Nephron progenitor cell (in vitro differentiated cells): ENCODE data around the gene ENG.
A peak's percentile ranks its signal among the peaks of the same experiment; 100 is the strongest.

Source experiments
- DNase-seq: peaks from one replicate; pipeline ENCODE4 v3.0.0; 2021
- H3K27ac Mint-ChIP-seq: 2 replicates; pipeline ENCODE4 v1.8.0; 2021; ENCODE audit warnings: mild to moderate bottlenecking, moderate library complexity, mixed read lengths
- H3K27me3 Mint-ChIP-seq: 2 replicates; pipeline ENCODE4 v1.8.0; 2021; ENCODE audit warnings: mild to moderate bottlenecking, low read depth, mixed read lengths; ENCODE audit not compliant: poor library complexity
- H3K36me3 Mint-ChIP-seq: 2 replicates; pipeline ENCODE4 v1.8.0; 2021; ENCODE audit warnings: low read depth, mixed read lengths
- H3K4me1 Mint-ChIP-seq: 2 replicates; pipeline ENCODE4 v1.8.0; 2021; ENCODE audit warnings: mixed read lengths
- H3K4me3 Mint-ChIP-seq: 2 replicates; pipeline ENCODE4 v1.8.0; 2021; ENCODE audit warnings: mild to moderate bottlenecking, moderate library complexity, mixed read lengths
- H3K9me3 Mint-ChIP-seq: 2 replicates; pipeline ENCODE4 v1.8.0; 2021; ENCODE audit warnings: mild to moderate bottlenecking, moderate library complexity, mixed read lengths
- TF ChIP-seq, protein P1 (sequence below): fragments of 200-600 bp; sonication (generic); IDR thresholded peaks from 2 replicates; pipeline ENCODE4 v1.5.0; 2021; ENCODE audit warnings: antibody characterized with exemption

The ENG gene

DNA sequence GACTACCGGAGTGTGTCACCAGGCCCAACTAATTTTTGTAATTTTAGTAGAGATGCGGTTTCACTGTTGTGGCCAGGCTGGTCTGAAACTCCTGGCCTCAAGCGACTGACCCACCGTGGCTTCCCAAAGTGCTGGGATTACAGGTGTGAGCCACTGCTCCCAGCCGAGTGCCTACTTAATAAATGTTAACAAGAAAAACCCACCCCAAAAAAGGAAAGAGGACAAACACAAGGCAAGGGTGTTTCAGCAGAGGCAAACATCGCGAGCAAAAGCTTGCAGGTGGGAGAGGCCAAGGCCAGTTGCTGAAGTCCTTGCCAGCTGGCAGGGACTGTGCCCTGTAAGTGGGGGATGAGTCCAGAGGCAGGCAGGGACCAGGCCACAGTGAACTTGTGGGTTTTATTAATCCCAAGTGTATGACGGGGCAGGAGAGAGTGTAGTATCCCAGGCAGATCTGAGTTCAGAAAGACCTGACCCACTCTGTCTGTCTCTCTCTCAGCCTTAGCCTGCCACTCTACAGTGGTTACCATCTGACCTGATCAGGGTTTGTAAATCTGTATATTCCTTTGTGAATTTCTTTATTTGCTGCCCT is 58.1 kb downstream of the ENG start:
- DNase-seq = no peak
- H3K27me3 Mint-ChIP-seq = peaks cover 11% of the 10 kb centered on the region
- peaks cover 11% of the 10 kb centered on the region for H3K4me1 Mint-ChIP-seq
- H3K36me3 Mint-ChIP-seq = peaks cover 4% of the 10 kb centered on the region
- H3K27ac Mint-ChIP-seq = peak overlapping the region; percentile 64
- no peaks in the 10 kb centered on the region for H3K9me3 Mint-ChIP-seq
- TF ChIP-seq, protein P1, sequence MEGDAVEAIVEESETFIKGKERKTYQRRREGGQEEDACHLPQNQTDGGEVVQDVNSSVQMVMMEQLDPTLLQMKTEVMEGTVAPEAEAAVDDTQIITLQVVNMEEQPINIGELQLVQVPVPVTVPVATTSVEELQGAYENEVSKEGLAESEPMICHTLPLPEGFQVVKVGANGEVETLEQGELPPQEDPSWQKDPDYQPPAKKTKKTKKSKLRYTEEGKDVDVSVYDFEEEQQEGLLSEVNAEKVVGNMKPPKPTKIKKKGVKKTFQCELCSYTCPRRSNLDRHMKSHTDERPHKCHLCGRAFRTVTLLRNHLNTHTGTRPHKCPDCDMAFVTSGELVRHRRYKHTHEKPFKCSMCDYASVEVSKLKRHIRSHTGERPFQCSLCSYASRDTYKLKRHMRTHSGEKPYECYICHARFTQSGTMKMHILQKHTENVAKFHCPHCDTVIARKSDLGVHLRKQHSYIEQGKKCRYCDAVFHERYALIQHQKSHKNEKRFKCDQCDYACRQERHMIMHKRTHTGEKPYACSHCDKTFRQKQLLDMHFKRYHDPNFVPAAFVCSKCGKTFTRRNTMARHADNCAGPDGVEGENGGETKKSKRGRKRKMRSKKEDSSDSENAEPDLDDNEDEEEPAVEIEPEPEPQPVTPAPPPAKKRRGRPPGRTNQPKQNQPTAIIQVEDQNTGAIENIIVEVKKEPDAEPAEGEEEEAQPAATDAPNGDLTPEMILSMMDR = no peak
- no peak overlapping the region for H3K4me3 Mint-ChIP-seq

DNA sequence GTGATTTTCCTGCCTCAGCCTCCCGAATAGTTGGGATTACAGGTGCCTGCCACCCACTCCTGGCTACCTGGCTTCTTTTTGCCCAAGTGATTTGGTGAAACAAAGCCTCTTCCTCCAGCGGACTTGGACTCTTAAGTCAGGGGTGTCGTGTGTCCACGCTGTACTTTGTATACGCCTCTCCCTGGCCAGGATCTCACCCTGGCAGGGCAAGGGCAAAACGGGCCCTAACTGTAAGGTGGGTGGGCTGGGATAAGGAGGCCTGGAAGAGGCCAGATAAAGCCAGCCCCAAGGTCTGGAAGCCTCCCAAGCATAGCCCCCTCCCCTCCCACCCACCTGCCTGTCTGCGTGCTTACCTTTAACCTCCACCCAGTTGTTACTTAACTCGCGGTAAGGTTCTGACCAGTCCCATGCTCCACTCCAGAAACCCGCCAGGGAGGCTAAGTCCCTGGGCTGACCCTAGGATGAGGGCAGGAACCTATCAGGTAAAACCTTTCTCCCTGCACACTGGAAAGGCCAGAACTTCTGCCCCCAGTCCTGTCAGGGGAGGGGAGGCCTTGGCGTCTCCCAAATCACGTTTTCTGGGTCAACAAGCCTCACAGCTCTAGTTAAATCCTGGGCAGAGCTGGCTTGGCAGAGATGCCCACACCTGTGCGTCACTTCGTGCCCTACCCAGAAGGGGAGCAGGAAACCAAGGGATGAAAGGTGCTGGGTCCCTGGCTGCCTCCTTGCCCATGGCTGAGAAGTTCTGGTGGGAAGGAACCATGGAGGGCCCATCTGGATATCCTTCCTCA is 60.3 kb downstream of the ENG start:
- peaks cover 22% of the 10 kb centered on the region for H3K36me3 Mint-ChIP-seq
- no peak for DNase-seq
- no peak overlapping the region for H3K4me3 Mint-ChIP-seq
- H3K27me3 Mint-ChIP-seq = peaks cover 6% of the 10 kb centered on the region
- H3K9me3 Mint-ChIP-seq = no peaks in the 10 kb centered on the region
- TF ChIP-seq, protein P1 = no peak
- H3K27ac Mint-ChIP-seq = peak overlapping the region; percentile 92
- peaks cover 11% of the 10 kb centered on the region for H3K4me1 Mint-ChIP-seq

DNA sequence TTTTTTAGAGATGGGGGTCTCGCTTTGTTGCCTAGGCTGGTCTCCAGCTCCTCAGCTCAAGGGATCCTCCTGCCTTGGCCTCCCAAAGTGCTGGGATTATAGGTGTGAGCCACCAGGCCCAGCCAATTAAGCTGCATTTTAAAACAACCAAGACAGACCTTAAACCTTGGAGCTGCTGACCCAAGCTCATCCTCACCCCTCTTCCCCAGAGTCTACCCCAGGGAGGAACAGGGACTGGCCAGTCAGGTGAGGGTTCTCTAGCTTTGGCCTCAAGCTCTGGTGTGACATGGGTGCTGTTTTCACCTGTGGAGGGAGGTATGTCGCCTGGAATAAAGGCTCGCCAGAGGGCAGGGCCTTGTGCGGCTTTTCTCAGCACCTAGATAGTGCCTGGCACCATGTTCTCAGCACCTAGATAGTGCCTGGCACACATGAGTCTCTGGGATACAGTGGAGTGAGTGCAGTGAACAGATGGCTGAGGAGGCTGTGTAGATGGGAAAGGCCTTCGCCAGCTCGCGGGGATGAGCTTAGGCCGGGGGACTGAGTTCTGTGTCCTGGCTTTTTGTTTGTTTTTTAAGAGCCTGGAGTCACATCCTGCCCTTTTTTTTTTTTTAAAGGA is 61.3 kb downstream of the ENG start:
- Mint-ChIP-seq H3K36me3 (peaks cover 31% of the 10 kb centered on the region), H3K9me3 (no peaks in the 10 kb centered on the region), H3K4me3 (no peak overlapping the region), H3K4me1 (peaks cover 11% of the 10 kb centered on the region), H3K27me3 (peaks cover 6% of the 10 kb centered on the region), H3K27ac (peak overlapping the region; percentile 94)
- TF ChIP-seq, protein P1 = no peak
- no peak for DNase-seq

DNA sequence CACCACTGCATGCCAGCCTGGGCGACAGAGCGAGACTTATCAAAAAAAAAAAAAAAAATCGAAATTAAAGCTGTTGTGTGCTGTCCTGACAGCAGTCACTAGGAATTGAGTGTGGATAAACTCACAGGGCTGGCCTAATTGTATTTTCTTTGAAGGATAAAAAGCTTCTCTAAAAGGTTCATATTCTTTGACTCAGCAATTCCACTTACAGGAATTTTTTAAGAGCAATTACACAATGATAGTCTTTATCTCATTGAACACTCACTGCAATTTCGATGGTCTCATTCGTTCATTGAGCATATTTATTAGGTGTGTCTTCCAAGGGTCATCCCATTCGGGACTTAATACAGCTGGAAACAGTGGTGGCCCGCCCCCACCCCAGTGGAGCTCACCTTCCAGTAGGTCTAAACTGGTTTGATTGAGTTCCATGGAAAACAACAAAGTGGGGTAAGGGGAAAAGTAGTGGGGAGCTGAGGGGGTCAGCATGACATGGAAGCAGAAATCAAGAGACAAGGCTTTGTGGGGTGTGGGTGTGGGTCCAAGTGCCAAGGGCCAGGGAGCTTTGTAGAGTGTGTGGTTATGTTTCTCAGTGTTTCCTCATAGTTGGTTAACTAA is 61.9 kb downstream of the ENG start:
- TF ChIP-seq, protein P1 = no peak
- Mint-ChIP-seq H3K9me3 (no peaks in the 10 kb centered on the region), H3K36me3 (peaks cover 36% of the 10 kb centered on the region), H3K27ac (peak overlapping the region; percentile 83), H3K4me3 (no peak overlapping the region), H3K4me1 (peaks cover 15% of the 10 kb centered on the region), H3K27me3 (peaks cover 6% of the 10 kb centered on the region)
- DNase-seq = no peak

DNA sequence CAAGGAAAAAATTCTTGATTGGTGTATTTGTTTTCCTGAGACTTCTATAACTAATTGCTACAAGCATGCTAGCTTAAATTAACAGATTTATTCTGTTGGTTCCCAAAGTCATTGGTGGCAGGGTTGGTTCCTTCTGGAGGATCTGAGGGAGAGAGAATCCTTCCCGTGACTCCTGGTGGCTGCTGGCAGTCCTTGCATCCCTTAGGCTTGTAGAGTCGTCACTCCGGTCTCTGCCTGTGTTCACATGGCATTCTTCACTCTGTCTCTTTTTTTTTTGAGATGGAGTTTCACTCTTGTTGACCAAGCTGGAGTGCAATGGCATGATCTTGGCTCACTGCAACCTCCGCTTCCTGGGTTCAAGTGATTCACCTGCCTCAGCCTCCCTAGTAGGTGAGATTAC is 63.4 kb downstream of the ENG start:
- Mint-ChIP-seq H3K4me1 (peaks cover 17% of the 10 kb centered on the region), H3K36me3 (peaks cover 41% of the 10 kb centered on the region), H3K27ac (no peak overlapping the region), H3K27me3 (peaks cover 3% of the 10 kb centered on the region), H3K4me3 (no peak overlapping the region), H3K9me3 (no peaks in the 10 kb centered on the region)
- TF ChIP-seq, protein P1 = no peak
- no peak for DNase-seq
